Measurements from ENCODE around the gene CFAP68. TPM values are rescaled to one million over a fixed set of nuclear protein-coding genes. Genes with fewer than 3 reads are reported as not detected.

Gene CFAP68, protein sequence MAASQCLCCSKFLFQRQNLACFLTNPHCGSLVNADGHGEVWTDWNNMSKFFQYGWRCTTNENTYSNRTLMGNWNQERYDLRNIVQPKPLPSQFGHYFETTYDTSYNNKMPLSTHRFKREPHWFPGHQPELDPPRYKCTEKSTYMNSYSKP
- total RNA-seq (2012; rRNA removed) (8.9 and 10.2 TPM in 2 replicates), polyA plus RNA-seq (2012; rRNA removed) (17.0 and 19.9 TPM in 2 replicates), Bru-seq, nascent RNA (percentile 37 among the genes with signal in this experiment), BruChase-seq, experiment 1, labeled RNA remaining after a 6-hour chase (percentile 53 among the genes with signal in this experiment), BruChase-seq, experiment 2, labeled RNA remaining after a 2-hour chase (percentile 42 among the genes with signal in this experiment)
- polyA plus RNA-seq (2012; cell fraction: cytosol; rRNA removed) = 12.8 and 19.3 TPM in 2 replicates
- polyA plus RNA-seq (2012; cell fraction: nucleus; rRNA removed; ENCODE audit: low replicate concordance) = 1.6 and 6.8 TPM in 2 replicates
- long read RNA-seq, partial matches to known transcripts = 0 of 4 reads
- long read RNA-seq, other reads (novel, unspliced or antisense) = 0 of 4 reads

DNA sequence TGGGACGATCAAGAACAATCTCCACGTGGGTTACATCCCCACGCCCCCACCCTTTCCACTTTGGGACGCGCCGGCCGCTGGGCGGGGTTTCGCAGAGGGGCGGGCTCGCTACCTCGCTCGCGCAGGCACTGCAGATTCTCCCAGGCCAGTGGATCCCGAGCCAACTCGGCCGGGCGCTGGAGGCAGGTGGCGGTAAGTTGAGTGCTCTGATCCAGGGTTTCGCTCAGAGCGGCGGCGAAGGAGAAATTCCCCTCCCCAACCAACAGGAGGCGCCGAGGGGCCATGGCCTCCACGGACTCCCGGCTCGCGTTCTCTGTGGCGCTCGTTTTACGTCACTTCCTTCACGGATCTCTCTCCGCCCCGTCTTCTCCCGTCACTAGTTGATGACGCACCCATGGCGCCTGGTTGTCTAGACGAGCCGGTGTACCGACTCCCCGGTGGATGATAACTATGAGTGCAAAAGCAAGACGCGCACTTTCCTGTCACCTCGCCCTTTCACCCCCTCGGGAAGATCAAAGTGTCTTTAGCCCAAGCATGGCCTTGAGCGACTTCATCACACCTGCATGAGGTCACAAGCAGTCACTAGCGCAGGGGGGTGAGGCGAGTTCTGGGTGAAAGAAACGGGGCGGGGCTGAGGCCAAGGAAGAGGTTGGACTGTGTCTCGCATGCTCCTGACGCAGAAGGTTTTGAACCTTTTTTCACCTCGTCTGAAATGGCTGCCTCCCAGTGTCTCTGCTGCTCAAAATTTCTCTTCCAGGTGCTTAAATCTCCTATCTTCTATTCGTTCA, at the start of gene CFAP68, which contains the start of gene FDXACB1:
TSS of gene CFAP68 (plus strand) at position 693 of the 788 bp plus-strand sequence. CDS start at position 713, 20 bp downstream.
TSS of gene FDXACB1 (minus strand) at position 317 of the 788 bp plus-strand sequence. CDS start at position 284, 33 bp downstream.
- H3K79me1 ChIP-seq (ENCODE audit: low read depth in 1 of 2, low read length in 2 of 2) = peaks cover 0 to 11% of the 10 kb centered on the region in 2 experiments; a peak in 3 of 4 replicates
- TF ChIP-seq, protein P1, sequence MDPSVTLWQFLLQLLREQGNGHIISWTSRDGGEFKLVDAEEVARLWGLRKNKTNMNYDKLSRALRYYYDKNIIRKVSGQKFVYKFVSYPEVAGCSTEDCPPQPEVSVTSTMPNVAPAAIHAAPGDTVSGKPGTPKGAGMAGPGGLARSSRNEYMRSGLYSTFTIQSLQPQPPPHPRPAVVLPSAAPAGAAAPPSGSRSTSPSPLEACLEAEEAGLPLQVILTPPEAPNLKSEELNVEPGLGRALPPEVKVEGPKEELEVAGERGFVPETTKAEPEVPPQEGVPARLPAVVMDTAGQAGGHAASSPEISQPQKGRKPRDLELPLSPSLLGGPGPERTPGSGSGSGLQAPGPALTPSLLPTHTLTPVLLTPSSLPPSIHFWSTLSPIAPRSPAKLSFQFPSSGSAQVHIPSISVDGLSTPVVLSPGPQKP (IDR thresholded peaks at IDR 0.05; ENCODE audit: borderline replicate concordance, low read depth, low read length) = no peak
- TF ChIP-seq NFE2L2 (IDR thresholded peaks at IDR 0.05; ENCODE audit: low read depth, low read length) = no peak
- peak; percentile 93 for TF ChIP-seq SMC3 (IDR thresholded peaks at IDR 0.05; ENCODE audit: low read depth, low read length)
- no peak for TF ChIP-seq MAFK (IDR thresholded peaks at IDR 0.05; ENCODE audit: low read depth, low read length)
- TF ChIP-seq, protein P2, sequence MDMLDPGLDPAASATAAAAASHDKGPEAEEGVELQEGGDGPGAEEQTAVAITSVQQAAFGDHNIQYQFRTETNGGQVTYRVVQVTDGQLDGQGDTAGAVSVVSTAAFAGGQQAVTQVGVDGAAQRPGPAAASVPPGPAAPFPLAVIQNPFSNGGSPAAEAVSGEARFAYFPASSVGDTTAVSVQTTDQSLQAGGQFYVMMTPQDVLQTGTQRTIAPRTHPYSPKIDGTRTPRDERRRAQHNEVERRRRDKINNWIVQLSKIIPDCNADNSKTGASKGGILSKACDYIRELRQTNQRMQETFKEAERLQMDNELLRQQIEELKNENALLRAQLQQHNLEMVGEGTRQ (IDR thresholded peaks at IDR 0.05; ENCODE audit: low read depth, low read length) = peak; percentile 11; the same call in 1 of the 2 replicates
- TF ChIP-seq FOS (IDR thresholded peaks at IDR 0.05; ENCODE audit: low read depth, low read length) = peak; percentile 57
- no peak; the same call in 1 of the 2 replicates for TF ChIP-seq CHD1 (IDR thresholded peaks at IDR 0.05; ENCODE audit: low read depth, low read length)
- TF ChIP-seq MXI1 (IDR thresholded peaks at IDR 0.05; ENCODE audit: borderline replicate concordance, low read depth, low read length) = 0 out of 2 replicates have a peak, but pooled peaks have one; percentile 80
- TF ChIP-seq RAD21 (IDR thresholded peaks at IDR 0.05; ENCODE audit: low read length) = peak; percentile 97
- no peak for TF ChIP-seq BHLHE40 (IDR thresholded peaks at IDR 0.05; ENCODE audit: low read depth, low read length)
- peak; percentile 34; the same call in 1 of the 2 replicates for TF ChIP-seq POLR2A (IDR thresholded peaks at IDR 0.05; ENCODE audit: low read depth, low read length)
- TF ChIP-seq RCOR1 (IDR thresholded peaks at IDR 0.05; ENCODE audit: insufficient replicate concordance, low read length) = no peak
- TF ChIP-seq RFX5 (IDR thresholded peaks at IDR 0.05; ENCODE audit: low read depth, low read length) = no peak

More for the DNA sequence above, at the start of gene CFAP68, which contains the start of gene FDXACB1:
- intact Hi-C loops (cut with micrococcal nuclease) (loop anchor here (1.0 to 10.0 kb wide), 10 partner anchors 48 to 401 kb away; partner anchors contain the start of genes DIXDC1, DLAT, NKAPD1 and PIH1D2), dilution Hi-C loops (cut with HindIII; ENCODE audit: low sequenced_read_pairs, unreplicated experiment) (no loop called here), in situ Hi-C loops (cut with MboI; ENCODE audit: low sequenced_read_pairs) (loop anchor here (5.0 kb wide), 1 partner anchor 113 kb away; no protein-coding TSS in a partner anchor)
- POLR2A ChIA-PET (ENCODE audit: unreplicated experiment) = no interaction called here
- no TSS peak for BruUV-seq (replicated peaks)
- Histone ChIP-seq H3K4me3 (ENCODE audit: insufficient read depth, low read depth, low read length) (peak within 1 kb of the TSS; percentile 71), H2AK9ac (replicated peaks; ENCODE audit: low read depth, low read length, poor library complexity) (peak within 1 kb of the TSS; percentile 93), H3K18ac (ENCODE audit: low read depth, low read length) (peak within 1 kb of the TSS; percentile 92), H2BK120ac (ENCODE audit: low read depth, low read length) (peak within 1 kb of the TSS; percentile 99), H4K8ac (ENCODE audit: low read depth in 2 of 2, low read length in 2 of 2) (peak within 1 kb of the TSS; percentile 87 to 100), H3K27me3 (ENCODE audit: control insufficient read depth, insufficient read depth, low read length) (no peaks in the 10 kb centered on the region), H3K36me3 (ENCODE audit: control insufficient read depth, insufficient read depth, low read length) (no peaks in the 10 kb centered on the region; the same call in 1 of the 2 replicates), H3K27ac (ENCODE audit: insufficient read depth, low read length) (peak within 1 kb of the TSS; percentile 88), H3K4ac (ENCODE audit: low read depth, low read length) (peak within 1 kb of the TSS; percentile 100), H2AK5ac (ENCODE audit: low read depth, low read length) (peak within 1 kb of the TSS; percentile 88), H2BK20ac (ENCODE audit: low read depth, low read length) (peak within 1 kb of the TSS; percentile 95), H3K9me1 (ENCODE audit: insufficient read depth, low read length) (peaks cover 3% of the 10 kb centered on the region; the same call in 1 of the 2 replicates), H3K9ac (ENCODE audit: low read depth, low read length) (peak within 1 kb of the TSS; percentile 78), H3K4me1 (ENCODE audit: control insufficient read depth, insufficient read depth, low read length) (peaks cover 3% of the 10 kb centered on the region; the same call in 1 of the 2 replicates), H2AFZ (replicated peaks; ENCODE audit: low read length, poor library complexity) (peak within 1 kb of the TSS; percentile 100), H2BK15ac (ENCODE audit: low read depth, low read length) (peak within 1 kb of the TSS; percentile 97; the same call in 2 of the 3 replicates), H3K9me3 (ENCODE audit: control insufficient read depth, insufficient read depth, low read length) (no peaks in the 10 kb centered on the region), H3K23ac (ENCODE audit: low read depth, low read length) (peak within 1 kb of the TSS; percentile 99), H3K4me2 (ENCODE audit: low read depth, low read length) (peak within 1 kb of the TSS; percentile 77), H4K91ac (ENCODE audit: insufficient read depth, low read depth, low read length) (peak within 1 kb of the TSS; percentile 100), H2BK5ac (ENCODE audit: low read depth, low read length, poor library complexity, severe bottlenecking) (peak within 1 kb of the TSS; percentile 95), H4K5ac (ENCODE audit: low read depth, low read length) (peak within 1 kb of the TSS; percentile 97), H3K14ac (replicated peaks; ENCODE audit: low read depth, low read length) (peak within 1 kb of the TSS; percentile 100), H3K56ac (ENCODE audit: extremely low read depth, insufficient read depth, low read length) (peak within 1 kb of the TSS; percentile 97), H4K20me1 (ENCODE audit: insufficient read depth, low read length) (no peaks in the 10 kb centered on the region)
- ATAC-seq (ENCODE audit: low read depth) (peak; percentile 95), DNase-seq (peak; percentile 97)
- CTCF ChIA-PET = interaction anchor here (0.8 kb wide), 1 partner anchor 119 kb away, joined by 3 read pairs; no protein-coding TSS in a partner anchor
- 0% methylated on average over 14 of the region's 55 CpGs; no CpG with 5 or more reads in 1 of the 2 experiments for WGBS, 2 experiments (ENCODE audit: extremely low coverage in 2 of 2, insufficient read length in 1 of 2)

Data from IMR-90 (cell line).